ENCODE results near the gene IL5RA. TPM values are rescaled to one million over a fixed set of nuclear protein-coding genes. Genes with fewer than 3 reads are reported as not detected.

The IL5RA gene
- total RNA-seq, 1 donor from 2014 or later, result 0.79 TPM

GRCh38 chr3:3107181-3107580 lies 3.0 kb downstream of the IL5RA start:
- DNase-seq, result no peak

GRCh38 chr3:3105815-3106214 lies 4.4 kb downstream of the IL5RA start:
- DNase-seq, result no peak

- no peak for DNase-seq
Measured at GRCh38 chr3:3105246-3105645, 4.9 kb downstream of the IL5RA start.

- no peak for DNase-seq
Measured at GRCh38 chr3:3102751-3103150, 7.4 kb downstream of the IL5RA start.

DNA sequence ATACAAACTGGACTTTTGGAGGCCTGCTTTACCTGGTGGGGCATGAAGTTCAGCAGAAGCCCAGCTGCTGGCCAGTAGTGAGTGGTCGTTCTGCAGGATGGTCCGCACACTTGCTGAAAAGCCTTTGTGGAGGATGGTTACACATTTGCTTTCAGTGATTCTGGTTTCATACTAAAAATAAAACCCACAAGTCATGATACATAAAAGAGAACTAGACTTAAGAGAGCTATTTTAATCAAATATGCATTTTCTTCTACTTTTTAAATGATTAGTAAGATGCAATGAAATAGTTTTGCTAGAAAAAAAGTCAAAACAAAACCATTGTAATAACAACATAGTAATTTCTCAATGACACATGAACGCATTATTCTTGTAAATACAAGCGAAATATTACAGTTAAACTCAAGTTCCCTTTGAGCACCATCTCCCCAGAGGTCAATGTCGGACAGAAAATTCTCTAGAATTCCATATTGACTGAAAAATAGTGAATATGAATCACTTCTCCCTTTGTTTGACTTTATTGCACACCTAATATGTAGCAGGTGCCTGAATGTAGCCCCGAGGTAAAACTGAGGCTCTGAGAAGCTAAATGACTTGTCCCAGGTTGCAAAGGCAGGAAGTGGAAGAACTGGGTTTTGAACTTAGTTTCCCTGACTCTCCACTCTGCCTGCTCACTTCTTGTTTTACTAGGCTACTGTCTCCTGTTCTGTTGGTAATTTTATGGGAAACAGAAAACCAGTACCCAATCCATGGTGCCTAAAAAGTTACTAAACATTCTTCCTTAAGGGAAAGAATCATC lies 8.3 kb downstream of the IL5RA start:
- no peak for DNase-seq

DNA sequence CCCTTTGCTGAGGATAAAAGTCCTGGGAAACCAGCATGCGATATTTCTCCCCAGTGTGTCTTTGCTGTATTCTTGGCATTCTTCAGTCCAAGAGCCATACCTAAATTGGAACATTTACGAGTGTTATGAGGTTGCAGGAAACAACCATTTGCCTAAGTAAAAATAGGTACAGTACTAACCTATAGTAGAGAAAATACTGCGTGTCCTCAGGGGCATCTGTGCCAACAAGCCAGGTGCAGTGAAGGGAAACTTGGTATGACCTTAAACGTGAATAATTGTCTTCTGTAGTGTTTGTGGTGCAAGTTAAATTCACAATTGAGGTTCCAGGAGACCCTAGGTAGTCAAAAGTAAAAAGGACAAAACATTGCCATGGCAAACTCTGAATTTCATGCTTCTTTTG lies 12.2 kb downstream of the IL5RA start:
- no peak for DNase-seq

DNA sequence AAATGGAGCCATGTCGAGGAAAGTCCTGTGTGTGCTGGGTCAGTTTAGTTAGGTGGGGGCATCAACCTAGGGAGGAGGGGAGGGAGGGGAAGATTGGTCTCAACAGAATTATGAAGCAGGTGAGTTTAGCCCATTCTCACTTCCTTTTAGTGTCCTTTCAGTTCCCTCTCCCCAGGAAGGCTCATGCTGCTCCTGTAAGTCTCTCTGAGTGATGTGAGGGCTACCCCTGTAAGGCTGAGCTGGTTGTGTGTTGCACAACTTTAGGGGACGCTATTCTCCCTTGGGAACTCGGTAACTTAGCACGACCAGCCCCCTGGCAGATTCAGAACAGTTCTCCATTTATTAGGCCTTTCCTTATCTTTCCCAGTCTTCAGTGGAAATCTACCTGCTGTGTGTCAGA lies 21.2 kb downstream of the IL5RA start:
- DNase-seq, result no peak

DNA sequence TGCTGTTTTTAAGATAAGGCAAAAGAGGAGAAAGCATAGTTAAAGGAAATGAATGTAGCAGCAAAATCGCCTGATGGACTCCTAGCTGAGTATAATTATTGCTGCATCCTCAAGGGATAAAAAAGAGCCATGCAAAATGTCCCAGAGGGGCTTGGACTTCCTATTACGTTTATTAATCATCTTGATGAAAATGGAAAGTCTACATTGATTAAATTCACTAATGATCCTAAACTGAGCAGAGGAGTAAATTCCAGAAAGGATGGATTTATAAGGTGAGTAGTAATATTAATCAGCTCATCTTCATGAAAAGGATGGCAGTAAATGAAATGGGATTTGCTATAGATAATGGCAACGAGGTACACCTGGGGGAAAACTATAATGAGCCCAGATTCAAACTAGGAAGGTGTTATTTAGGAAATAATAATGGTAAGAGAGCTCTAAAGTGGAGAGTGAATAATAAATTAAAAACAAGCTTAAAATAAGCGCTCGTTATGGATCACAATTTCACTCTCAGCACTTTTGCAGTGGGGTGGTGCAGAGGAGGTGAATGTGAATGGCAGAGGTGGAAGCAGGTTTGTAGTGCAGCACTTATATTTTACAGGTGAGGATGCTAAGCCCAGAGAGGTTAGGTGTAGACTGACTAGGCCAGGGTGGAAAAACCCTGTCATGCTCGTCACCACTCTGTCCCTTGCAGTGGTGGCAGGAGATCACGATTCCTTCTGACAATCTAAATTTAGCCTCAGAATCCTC lies 22.3 kb downstream of the IL5RA start:
- no peak for DNase-seq

- DNase-seq, result no peak
Measured at GRCh38 chr3:3087279-3087678, 22.9 kb downstream of the IL5RA start.

- DNase-seq, result no peak
Measured at GRCh38 chr3:3086239-3086638, 23.9 kb downstream of the IL5RA start.

DNA sequence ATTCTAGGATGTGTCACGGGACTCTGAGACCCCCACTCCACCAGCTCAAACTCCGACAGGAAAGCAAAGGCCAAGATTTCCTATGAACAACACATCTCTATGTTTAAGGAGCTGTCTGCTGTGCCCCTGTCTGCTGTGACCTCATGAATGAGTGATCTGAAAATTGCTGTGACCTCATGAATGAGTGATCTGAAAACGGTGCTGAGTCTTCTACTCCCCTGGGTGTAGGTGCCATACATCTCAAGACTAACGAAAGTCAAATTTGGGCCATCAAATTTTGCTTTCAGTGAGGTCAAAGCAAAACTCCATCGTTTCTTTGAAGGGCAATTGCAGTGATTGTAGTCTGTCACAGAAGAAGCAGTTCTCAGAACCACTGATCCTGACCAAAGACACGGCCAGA lies 24.4 kb downstream of the IL5RA start:
- no peak for DNase-seq

DNA sequence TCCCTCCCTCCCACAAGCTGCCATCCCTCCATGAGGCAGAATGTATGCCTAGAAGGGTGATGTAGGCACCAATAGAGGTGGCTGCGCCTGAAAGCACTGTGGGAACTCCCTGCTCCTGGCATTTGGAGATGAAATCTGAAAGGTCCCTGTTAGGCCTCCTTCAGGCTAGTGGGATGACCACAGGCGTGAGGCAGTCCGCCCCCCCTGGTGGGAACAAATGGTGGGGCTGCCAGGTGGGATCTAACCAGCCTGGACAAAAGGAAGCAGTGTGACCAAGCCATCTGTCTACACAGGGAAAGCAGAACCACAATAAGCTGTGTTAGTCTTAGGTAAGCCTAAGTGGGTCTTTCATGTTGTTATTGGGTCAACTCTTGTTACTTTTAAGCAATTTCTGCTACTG lies 25.3 kb downstream of the IL5RA start:
- DNase-seq, result no peak

DNA sequence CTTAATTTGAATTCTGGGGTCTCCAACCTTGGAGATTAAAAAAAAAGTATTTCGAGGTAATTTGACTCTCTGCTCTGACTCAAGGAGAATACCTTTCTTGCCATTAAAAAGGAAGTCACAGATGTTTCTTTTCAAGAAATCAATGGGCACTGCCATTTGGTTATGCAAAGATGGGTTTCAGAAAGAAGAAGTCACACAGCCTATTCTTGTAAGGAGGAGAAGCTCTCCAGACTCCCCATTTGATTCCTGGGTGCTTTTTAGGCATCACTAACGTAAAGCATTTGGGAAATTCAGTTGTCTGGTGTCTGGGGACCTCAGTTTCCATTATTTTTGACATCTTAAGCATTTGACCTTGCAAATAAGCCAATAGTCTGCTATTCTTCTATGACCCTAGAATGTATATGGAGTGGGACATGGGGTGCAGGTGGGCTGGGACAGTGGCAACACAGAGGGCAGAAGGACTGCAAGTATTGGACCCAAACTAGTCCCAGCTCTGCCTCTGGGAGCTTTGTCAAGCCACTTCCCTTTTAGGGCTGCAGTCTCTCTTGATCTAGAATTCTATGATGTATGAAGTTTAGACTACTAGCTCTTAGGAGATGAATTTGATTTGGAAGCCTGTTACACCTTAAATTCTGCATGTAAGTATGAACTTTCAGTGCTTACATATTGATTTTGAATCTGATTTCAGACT lies 27.8 kb downstream of the IL5RA start:
- DNase-seq, result no peak

DNA sequence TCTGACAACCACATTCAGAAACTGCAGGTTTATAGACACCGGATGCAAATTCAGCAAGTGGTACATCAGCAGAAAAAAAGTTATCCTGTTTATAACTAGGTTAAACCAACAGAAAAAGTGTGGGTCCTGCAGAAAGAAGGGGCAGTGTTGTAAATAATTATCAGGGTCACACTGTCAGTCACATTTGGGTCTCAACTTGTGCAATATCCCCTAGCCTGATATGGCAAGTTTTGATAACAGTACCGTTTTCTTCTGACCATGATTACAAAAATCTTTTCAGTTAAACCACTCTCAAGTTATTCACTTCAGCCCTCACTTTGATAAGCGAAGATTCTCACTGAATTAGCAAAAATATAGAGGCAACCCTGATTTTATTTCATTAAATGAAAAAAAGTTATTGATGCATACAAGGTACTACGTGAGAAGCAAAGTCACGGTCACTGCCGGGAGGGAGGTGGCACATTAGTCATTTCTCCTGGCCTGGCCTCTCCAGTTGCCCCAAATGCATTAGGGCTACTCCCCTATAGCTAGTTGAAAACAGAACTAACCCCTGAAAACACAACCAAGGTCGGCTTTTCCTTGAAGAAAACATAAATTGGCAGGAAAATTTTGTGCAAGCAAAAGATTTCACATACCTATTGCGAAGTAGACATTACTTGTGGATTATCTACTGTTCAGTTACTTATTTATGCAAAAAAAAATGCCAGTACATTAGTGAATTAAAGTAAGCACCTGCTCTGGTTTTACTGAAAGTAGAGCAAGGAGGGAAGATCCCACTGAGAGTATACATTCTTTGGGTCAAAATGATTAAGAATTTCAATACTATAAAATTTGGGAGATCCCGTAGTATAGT lies 28.6 kb downstream of the IL5RA start:
- no peak for DNase-seq

DNA sequence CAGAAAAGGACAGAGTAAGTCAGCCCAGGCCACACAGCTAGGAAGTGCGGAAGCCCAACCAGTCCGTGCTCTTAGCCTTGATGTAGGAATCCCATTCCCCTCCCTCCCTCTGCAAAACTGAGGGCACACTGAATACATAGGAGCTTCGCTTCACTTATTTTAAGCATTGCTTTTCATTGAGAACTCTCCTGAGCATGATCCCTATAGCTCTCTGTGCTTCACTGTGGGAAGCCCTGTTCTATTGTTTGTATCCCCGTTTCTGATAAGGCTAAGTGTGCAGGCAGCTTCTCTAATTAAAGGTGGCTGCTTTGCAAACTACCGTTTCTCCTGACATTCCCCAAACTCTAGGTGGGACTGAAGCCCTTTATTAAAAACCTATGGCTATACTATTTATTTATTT lies 29.9 kb downstream of the IL5RA start:
- no peak for DNase-seq

- DNase-seq, result no peak
Measured at GRCh38 chr3:3074551-3075257, 35.5 kb downstream of the IL5RA start.

DNA sequence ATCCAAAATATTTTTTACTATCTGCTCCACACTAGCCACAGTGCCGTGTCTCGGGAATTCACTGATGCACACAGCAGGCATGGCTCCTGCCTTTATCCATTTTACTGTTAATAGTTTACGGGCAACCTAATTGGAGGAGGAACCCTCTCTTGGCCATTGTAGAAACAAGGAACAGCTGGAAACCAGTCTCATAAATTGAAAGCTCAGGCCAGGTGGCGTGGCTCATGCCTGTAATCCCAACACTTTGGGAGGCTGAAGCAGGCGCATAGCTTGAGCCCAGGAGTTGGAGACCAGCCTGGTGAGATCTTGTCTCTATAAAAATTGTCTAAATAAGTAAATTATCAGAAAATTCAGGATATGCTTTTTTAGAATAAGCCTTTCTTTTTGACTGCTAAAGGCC lies 39.0 kb downstream of the IL5RA start:
- DNase-seq, result no peak

DNA sequence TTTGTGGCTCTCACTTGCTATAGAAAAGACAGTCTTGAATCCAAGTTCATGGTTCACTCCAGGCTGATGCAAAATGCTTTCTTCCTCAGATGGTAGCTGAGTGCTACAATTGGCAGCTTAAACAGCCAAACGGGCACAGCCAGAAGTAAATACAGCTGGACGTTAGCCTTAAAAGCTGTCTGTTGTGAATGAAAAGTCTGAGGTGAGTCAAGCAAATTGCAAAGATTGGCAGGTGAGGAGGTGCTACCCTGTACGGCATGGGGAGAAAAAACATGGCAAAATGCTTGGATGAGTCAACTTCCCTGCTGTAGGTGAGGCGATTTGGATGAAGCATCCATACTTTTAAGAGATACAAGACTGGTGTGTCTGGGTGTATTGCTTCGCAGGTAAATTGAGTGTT lies 40.5 kb downstream of the IL5RA start:
- DNase-seq, result no peak

- DNase-seq, result no peak
Measured at GRCh38 chr3:3068358-3068881, 41.8 kb downstream of the IL5RA start.

DNA sequence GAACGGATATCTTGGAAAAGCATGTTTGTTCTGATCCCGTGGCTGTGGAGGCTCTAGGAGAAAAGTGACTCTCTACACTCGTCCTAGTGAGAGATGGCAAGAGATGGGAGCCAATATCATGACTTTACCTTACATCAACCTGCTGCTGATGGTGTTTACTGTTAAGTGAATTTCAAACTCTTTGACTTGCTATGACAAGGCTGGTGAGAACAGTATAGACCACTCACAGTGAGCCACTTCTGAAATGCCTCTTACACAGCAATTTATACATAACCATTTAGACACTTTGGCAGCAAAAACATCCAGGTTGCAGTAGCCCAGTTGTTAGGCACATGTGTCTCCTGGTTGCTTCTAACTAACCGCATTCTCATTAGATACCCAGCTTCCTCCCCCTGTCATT lies 43.3 kb downstream of the IL5RA start:
- DNase-seq, result no peak

DNA sequence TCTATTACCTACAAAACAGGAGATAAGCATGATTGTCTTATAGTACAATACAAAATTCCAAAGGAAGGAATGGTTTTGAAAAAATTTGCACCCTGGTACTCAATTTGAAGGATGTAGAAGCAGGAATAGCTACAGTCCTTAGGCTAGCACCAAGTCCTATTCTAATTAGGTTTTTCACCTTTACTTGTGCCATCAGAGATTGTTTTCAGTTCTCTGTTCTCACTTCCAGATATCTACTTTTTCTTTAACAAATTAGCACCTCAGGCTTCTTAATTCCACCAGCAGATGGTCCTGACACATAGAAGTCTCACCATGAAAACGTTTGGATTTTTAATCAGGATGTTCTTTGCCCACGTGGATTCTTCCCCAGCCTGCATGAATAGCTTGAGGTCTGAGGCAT lies 43.8 kb downstream of the IL5RA start:
- DNase-seq, result no peak

All from skin of body (tissue), 2 donors.